ENCODE data around the gene CADM2.

DNA sequence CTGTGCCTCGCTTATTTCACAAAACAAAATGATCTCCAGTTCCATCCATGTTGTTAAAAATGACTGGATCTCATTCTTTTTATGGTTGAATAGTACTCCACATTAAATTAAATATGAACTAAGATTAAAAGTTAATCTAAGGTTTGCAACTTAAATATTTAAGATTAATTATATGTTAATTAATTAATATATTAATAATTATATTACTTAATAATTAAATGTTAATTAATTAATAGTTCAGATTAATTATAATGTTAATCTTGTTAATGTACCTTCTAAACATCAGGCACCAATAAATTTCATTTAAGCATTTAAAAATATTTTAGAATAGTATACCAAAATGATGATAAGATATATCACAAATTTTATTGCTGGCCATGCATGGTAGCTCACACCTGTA, 971.9 kb downstream of the CADM2 start:
- TF ChIP-seq, protein P1, sequence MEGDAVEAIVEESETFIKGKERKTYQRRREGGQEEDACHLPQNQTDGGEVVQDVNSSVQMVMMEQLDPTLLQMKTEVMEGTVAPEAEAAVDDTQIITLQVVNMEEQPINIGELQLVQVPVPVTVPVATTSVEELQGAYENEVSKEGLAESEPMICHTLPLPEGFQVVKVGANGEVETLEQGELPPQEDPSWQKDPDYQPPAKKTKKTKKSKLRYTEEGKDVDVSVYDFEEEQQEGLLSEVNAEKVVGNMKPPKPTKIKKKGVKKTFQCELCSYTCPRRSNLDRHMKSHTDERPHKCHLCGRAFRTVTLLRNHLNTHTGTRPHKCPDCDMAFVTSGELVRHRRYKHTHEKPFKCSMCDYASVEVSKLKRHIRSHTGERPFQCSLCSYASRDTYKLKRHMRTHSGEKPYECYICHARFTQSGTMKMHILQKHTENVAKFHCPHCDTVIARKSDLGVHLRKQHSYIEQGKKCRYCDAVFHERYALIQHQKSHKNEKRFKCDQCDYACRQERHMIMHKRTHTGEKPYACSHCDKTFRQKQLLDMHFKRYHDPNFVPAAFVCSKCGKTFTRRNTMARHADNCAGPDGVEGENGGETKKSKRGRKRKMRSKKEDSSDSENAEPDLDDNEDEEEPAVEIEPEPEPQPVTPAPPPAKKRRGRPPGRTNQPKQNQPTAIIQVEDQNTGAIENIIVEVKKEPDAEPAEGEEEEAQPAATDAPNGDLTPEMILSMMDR (IDR thresholded peaks at IDR 0.05) = no peak
- no peak for TF ChIP-seq POLR2A (IDR thresholded peaks at IDR 0.05)
